Omental fat pad (tissue), 4 donors: ENCODE data around the gene BCR. TPM values are rescaled to one million over a fixed set of nuclear protein-coding genes. Genes with fewer than 3 reads are reported as not detected.

Experiments
- ATAC-seq: fragments of 150-250 bp; one replicate; pipeline ENCODE4 v1.9.1; 2016; ENCODE audit warnings: mild to moderate bottlenecking, moderate library complexity; ENCODE audit not compliant: low FRiP score
- DNase-seq: peaks from one replicate; pipeline ENCODE4 v3.0.0-alpha.2; 2019; ENCODE audit warnings: low spot score
- total RNA-seq, 4 donors: library from RNA; depleted of rRNA; stranded (reverse); fragments of >200 nt; gene quantifications; one replicate each; pipeline ENCODE4 v1.1.0, GENCODE V29; 2016
- TF ChIP-seq, protein P1 (sequence below), 3 donors: fragments of 450-650 bp; IDR thresholded peaks; one replicate each; pipeline ENCODE4 v1.5.1; 2016 to 2017; ENCODE audit warnings: antibody characterized with exemption in 3 of 3, mild to moderate bottlenecking in 3 of 3, moderate library complexity in 2 of 3

Gene BCR
- total RNA-seq, 4 donors from 2014 or later = 34.8 to 128 (median 51.4) TPM

DNA sequence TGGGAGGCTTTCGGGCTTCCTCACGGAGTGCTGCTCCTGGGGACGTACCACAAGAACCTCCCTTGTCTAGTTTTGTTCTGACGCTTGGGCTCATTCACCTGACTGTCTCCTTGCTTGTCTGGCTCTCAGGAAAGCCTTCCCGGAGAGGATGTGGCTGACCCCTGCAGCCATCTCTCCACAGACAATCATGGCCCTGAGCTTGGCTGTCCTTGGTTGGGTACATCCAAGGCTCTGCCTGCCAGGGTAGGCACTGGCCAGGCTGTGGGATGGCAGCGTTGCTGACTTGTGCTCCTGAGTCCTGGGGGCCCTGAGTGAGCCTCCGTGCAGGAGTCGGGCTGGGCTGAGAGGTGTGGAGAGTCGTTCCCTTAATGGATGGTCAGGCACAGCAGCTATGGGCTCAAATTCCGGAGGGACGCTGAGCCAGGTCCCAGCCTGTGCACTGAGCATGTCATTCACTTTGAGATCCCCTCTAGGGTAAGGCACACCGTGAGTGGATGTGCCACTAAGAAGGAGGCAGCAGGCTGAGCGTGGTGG is 32.8 kb downstream of the BCR start:
- ATAC-seq (no peak), DNase-seq (no peak)
- TF ChIP-seq, protein P1, sequence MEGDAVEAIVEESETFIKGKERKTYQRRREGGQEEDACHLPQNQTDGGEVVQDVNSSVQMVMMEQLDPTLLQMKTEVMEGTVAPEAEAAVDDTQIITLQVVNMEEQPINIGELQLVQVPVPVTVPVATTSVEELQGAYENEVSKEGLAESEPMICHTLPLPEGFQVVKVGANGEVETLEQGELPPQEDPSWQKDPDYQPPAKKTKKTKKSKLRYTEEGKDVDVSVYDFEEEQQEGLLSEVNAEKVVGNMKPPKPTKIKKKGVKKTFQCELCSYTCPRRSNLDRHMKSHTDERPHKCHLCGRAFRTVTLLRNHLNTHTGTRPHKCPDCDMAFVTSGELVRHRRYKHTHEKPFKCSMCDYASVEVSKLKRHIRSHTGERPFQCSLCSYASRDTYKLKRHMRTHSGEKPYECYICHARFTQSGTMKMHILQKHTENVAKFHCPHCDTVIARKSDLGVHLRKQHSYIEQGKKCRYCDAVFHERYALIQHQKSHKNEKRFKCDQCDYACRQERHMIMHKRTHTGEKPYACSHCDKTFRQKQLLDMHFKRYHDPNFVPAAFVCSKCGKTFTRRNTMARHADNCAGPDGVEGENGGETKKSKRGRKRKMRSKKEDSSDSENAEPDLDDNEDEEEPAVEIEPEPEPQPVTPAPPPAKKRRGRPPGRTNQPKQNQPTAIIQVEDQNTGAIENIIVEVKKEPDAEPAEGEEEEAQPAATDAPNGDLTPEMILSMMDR (IDR thresholded peaks at IDR 0.05) = no peak

DNA sequence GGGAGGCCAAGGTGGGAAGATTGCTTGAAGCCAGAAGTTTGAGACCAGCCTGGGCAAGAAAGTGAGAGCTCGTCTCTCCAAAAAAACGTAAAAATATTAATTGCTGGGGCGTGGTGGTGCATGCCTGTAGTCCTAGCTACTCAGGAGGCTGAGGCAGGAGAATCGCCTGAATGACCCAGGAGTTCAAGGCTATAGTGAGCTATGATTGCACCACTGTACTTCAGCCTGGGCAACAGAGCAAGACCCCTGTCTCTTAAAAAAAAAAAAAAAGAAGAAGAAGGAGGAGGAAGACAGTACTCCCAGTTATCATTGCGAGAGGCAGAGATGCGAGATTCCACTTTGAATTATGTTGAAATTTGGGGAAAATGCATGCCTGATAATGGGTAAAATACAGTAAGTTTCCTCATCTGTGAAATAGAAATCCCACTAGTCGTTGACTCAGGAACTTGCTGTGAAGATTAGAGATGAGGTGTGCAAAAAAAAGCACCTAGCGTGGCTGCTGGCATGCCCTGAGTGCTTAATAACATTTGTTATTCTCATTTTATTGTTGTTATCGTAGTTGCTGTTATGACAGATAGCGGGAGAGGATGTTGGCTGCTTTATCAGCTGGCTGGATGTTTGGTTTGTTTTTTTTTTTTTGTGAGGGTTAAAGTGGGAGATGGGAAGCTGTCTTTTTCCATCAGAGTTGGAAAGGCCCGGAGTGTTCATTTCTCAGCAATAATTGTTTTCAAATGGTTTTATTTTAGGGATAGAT is 33.4 kb downstream of the BCR start:
- DNase-seq = no peak
- TF ChIP-seq, protein P1 (IDR thresholded peaks at IDR 0.05) = no peak
- ATAC-seq = peak; percentile 16

DNA sequence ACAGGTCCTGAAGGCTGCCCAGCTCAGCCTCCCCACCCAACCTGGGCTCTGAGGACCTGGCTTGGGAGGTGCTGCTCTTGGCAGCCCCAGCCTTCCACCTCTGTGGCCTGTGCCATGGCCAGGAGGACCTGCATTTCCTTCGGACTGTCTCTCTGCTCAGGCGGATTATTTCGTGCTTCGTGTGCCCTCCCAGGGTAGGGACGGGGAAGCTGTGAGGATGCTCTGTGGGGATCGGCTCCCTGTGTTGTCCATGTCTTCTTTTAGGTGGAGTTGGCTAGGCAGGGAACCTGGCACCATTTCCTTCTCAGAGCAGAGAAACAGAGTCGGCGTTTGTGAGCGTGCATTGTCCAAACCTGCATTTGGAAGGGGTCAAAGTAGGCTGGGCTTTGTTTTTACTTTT is 34.1 kb downstream of the BCR start:
- DNase-seq (no peak), ATAC-seq (no peak)
- TF ChIP-seq, protein P1 (IDR thresholded peaks at IDR 0.05) = no peak

DNA sequence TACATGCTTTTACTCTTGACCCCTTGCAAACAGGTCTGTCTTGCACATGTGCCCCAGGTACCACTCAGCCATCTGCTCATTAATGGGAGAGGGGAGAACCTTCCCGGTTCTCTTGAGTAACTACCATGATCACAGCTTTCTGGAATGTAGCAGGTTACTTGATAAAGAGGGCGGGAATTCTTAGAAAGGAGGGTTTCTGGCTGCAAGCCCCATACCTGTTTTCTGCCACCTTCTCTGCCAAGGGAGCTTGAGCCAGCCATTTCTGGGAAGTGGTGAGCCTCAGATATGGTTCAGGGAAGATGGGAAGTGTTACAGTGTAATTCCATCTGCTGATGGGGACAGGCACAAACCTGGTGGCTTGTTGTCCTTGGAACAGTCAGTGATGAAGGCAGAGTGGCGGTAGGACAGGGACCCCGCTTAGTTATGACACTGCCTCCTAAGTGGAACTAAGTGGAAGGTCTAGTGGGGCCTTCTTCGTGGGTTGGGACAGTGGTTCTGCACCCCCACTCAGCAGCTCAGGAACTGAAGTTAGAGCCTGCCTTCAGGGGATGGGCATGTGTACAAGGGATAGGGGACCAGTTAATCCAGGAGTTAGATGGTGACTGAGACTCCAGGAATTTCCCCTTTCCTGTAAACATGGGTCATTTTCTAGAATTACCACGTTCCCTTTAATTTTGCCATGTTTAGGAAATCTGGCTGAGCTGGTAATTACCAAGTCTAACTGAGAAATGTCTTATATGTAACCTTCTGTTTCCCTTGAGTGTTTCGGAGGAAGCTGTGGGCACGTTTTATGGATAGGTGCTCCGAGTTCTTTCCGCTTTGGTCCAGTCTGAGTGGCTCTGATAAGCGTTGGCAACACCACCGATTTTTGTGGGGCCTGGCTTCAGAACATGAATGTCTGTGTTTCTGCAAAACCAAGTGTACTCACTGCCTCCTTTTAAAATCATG is 35.3 kb downstream of the BCR start:
- peak; percentile 33 for ATAC-seq
- TF ChIP-seq, protein P1 (IDR thresholded peaks at IDR 0.05) = no peak

DNA sequence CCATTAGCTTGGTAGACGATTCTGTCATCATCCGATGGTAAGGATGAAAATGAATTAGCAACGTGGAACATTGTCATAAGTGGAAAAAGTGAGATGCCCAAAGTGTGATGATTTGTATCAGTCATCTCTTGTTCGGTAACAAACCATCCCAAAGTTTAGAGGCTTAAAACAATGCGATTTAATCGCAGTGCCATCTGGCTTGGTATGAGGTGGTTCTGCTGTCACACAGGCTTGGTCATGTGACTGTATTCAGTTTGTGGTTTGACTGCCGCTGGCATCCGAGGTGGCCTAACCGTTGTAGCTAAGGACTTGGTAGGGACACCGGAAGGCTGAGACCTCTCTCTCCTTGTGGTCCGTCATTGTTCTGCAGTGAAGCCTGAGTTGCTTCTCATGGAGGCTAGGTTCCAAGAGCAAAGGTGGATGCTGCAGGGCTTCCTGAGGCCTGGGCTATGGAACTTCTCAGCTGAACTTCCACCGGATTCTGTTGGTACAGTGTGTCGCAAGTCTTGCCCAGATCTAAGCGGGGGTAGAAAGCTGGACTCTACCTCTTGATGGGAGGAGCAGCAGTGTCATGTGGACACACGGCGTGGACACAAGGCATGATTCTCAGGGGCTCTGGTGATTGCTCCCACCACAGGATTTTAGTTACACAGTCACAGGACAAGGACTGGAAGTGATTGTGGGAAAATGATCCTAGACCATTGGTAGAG is 36.3 kb downstream of the BCR start:
- ATAC-seq (no peak), DNase-seq (no peak)
- TF ChIP-seq, protein P1 (IDR thresholded peaks at IDR 0.05) = no peak

More for the DNA sequence above, 35.3 kb downstream of the BCR start:
- DNase-seq = no peak

DNA sequence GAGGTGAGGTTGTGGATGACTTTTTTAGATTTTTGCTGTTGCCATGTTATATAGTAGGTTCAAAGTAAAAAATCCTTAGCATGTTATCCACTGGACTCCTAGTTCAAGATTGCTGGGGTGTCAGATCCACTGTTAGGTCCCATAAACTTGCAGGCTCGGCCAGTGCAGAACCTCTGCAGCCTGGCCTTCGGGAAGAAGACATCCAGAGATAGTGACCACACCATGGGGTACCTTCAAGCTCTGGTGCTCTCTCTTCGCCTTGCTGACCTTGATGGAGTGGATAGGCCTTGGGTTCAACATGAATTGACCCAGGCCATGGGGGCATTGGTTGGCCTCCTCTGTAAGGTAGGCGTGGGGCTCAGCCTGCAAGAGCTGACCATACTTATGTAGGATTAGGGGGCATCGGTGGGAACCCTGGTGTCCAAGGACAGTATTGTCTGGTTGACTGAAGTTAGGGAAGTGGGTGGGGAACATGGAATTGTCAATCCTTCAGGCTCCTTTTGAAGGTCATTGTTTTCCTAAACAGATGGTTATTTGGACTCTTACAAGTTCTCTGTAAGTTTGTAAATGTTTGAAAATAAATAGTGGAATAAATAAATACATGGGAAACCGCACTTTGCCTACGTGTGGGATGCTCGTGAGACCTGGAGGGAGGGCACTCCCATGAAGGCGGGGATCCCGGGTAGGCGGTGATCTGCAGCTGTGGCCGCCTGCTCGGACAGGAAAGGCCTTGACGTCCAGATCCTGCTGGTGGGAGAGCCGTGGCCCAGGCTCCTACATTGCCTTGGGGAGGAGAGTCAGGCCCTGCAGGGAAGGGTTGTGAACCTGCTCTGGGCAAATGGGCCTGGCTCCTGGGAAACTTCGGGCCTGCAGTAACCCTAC is 37.1 kb downstream of the BCR start:
- TF ChIP-seq, protein P1 (IDR thresholded peaks at IDR 0.05) = no peak
- ATAC-seq (no peak), DNase-seq (no peak)
